ENCODE measurements around the gene CLDN18.

- TF ChIP-seq CTCF (IDR thresholded peaks at IDR 0.05) (no peak), POLR2A (IDR thresholded peaks at IDR 0.05) (no peak)
Observed at GRCh38 chr3:138066383-138066782, 56.4 kb downstream of the CLDN18 start.
